Esophagus squamous epithelium (tissue), 4 donors: ENCODE results near the gene NUBP1.

Experiments used
- POLR2A ChIP-seq, 4 donors: fragments of 450-650 bp; IDR thresholded peaks; one replicate each; pipeline ENCODE4 v1.6.1; 2017; ENCODE audit warnings: antibody characterized with exemption in 4 of 4, mild to moderate bottlenecking in 4 of 4, moderate library complexity in 3 of 4
- TF ChIP-seq, protein P1 (sequence below), 6 experiments: fragments of 450-650 bp in 4 of 6; fragments of 200-600 bp in 2 of 6; sonication (generic) in 2 of 6; IDR thresholded peaks; one replicate each; pipeline ENCODE4 v1.5.1; 2016 to 2019; ENCODE audit warnings: antibody characterized with exemption in 6 of 6, mild to moderate bottlenecking in 4 of 6, moderate library complexity in 4 of 6

DNA sequence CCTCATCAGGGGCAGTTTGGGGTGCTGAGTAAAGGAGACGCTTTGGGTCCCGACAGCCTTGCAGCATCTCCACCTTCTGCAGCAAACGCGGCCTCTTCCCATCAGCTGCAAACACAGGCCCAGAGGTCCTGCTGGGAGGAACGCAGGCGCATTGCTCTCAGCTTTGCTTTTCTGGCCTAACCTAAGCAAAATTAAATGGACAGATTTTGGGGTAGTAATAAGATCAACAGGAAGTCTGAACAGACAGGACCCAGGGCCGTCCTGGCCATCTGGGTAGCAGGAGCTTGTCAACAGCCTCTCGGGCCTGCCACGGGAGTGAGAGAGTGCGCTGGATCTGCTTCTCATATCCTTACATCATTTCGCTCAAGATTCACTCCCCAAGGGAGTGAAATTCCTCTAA lies 7.2 kb downstream of the NUBP1 start:
- TF ChIP-seq POLR2A (IDR thresholded peaks at IDR 0.05): no peak
- TF ChIP-seq, protein P1, sequence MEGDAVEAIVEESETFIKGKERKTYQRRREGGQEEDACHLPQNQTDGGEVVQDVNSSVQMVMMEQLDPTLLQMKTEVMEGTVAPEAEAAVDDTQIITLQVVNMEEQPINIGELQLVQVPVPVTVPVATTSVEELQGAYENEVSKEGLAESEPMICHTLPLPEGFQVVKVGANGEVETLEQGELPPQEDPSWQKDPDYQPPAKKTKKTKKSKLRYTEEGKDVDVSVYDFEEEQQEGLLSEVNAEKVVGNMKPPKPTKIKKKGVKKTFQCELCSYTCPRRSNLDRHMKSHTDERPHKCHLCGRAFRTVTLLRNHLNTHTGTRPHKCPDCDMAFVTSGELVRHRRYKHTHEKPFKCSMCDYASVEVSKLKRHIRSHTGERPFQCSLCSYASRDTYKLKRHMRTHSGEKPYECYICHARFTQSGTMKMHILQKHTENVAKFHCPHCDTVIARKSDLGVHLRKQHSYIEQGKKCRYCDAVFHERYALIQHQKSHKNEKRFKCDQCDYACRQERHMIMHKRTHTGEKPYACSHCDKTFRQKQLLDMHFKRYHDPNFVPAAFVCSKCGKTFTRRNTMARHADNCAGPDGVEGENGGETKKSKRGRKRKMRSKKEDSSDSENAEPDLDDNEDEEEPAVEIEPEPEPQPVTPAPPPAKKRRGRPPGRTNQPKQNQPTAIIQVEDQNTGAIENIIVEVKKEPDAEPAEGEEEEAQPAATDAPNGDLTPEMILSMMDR (IDR thresholded peaks at IDR 0.05): no peak
